GM19438 (cell line): ENCODE data around the gene GPRASP3.

ENCODE experiments used
- ATAC-seq: cut with Tn5 transposase; IDR thresholded peaks from one replicate; pipeline ENCODE4 v1.9.1; 2021; ENCODE audit warnings: low read depth; ENCODE audit not compliant: unreplicated experiment

GPRASP3 gene

DNA sequence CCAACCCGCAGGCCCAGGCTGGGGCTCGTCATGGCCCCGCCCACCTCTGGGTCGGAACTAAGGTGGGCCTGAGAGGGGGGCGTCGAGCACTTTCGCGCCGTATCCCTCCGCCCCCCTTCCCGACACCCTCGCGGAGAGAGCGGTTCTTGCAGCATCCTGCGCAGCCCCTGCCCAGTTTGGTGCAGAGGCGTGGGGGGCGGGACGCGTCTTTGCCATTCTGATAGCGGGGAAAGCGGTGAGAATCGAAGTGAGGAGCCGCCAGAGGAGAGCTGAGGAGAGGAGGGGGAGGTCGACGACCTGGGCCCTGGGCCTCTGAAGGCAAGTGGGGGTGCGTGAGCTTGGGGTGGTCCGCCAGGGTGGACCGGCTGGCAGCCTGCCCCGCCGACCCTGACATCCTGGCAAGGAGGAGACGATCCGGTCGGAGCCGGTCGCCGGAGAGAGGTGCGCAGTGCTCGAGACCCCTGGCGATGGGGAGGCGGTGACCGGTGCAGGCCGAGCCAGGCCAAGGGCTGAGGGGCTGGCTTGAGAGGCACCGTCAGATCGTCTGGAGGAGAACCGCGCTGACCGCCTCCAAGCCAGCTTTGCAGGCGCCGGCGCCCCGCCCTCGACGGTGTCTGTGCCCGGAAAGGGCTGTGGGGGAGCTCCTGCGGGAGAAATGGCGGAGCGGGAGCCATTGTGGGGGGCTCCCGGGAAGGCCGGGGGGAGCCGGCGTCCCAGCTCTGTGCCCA lies 25.5 kb downstream of the GPRASP3 start:
- ATAC-seq = peak; percentile 62

- no peak for ATAC-seq
Measured at GRCh38 chrX:102765217-102765616, 44.7 kb downstream of the GPRASP3 start.

GRCh38 chrX:102765809-102766208 lies 45.3 kb downstream of the GPRASP3 start:
- no peak for ATAC-seq

GRCh38 chrX:102767287-102767686 lies 46.7 kb downstream of the GPRASP3 start:
- ATAC-seq = no peak

- peak; percentile 93 for ATAC-seq
Measured at GRCh38 chrX:102768987-102769761, 48.6 kb downstream of the GPRASP3 start.
